ENCODE results near the gene LIPA. TPM values are rescaled to one million over a fixed set of nuclear protein-coding genes. Genes with fewer than 3 reads are reported as not detected.

LIPA gene
- total and polyA plus RNA-seq, 4 donors, result 35.3 to 176 (median 75.9) TPM

- H3K9ac ChIP-seq (ENCODE audit: low read depth in 1 of 2, low read length in 2 of 2), result no peak overlapping the region
- no peak for DNase-seq (ENCODE audit: low spot score)
- H3K4me3 ChIP-seq (ENCODE audit: low read depth in 1 of 3, low read length in 3 of 3), result no peak overlapping the region
- H3K27me3 ChIP-seq (ENCODE audit: control insufficient read depth in 4 of 4, insufficient read depth in 4 of 4, low read length in 3 of 4), result no peaks in the 10 kb centered on the region
- no peak overlapping the region for H3K27ac ChIP-seq (ENCODE audit: low read depth in 1 of 2, low read length in 2 of 2)
- WGBS, result 94% methylated on average over 3 of the region's 3 CpGs
- H3K36me3 ChIP-seq (ENCODE audit: control insufficient read depth in 4 of 4, insufficient read depth in 3 of 4, low read depth in 1 of 4, low read length in 3 of 4), result no peaks in the 10 kb centered on the region
- peaks cover 4 to 13% (median 8%) of the 10 kb centered on the region in 4 donors for H3K4me1 ChIP-seq (ENCODE audit: control insufficient read depth in 4 of 4, insufficient read depth in 4 of 4, low read length in 3 of 4)
- no peaks in the 10 kb centered on the region for H3K9me3 ChIP-seq (ENCODE audit: control insufficient read depth in 4 of 4, low read length in 3 of 4)
- TF ChIP-seq REST (IDR thresholded peaks at IDR 0.05) (no peak), TAF1 (conservative IDR thresholded peaks at IDR 0.05) (no peak), ATF3 (IDR thresholded peaks at IDR 0.05) (no peak), FOXA2 (IDR thresholded peaks at IDR 0.05) (no peak), RXRA (IDR thresholded peaks at IDR 0.05) (no peak), EGR1 (IDR thresholded peaks at IDR 0.05; ENCODE audit: low read depth in 2 of 2) (no peak), YY1 (IDR thresholded peaks at IDR 0.05) (no peak), NR2F2 (IDR thresholded peaks at IDR 0.05) (no peak), GABPA (IDR thresholded peaks at IDR 0.05 in 1 of 2, conservative IDR thresholded peaks at IDR 0.05 in 1 of 2) (no peak), JUND (IDR thresholded peaks at IDR 0.05) (no peak), SP1 (IDR thresholded peaks at IDR 0.05) (no peak), FOXA1 (IDR thresholded peaks at IDR 0.05) (no peak)
Measured at GRCh38 chr10:89280508-89280907, 28.9 kb upstream of the LIPA start.

DNA sequence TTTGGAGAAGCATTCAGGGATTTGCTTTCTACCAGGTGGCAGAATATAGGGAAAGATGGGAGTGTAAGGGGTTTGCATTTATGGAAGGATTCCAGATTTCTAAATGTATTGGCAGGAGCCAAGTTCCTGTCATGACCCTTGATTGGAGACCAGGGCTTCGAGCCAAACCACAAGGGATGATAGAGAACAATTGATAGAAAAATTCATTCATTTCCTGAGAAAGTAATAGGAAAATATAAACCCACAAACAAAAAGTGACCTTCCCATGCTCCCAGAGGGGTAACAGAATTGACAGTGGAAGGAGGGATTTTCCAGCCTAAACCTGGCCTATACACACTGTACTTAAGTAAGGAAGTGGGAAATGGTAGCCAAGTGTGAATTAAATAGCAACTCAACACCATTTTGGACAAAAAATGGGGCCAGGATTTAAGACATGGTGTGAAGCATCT lies 27.9 kb upstream of the LIPA start:
- peak overlapping the region; percentile 63 to 74 for H3K27ac ChIP-seq (ENCODE audit: low read depth in 1 of 2, low read length in 2 of 2)
- 23% methylated on average over 1 of the region's 1 CpG for WGBS
- DNase-seq (ENCODE audit: low spot score), result no peak

GRCh38 chr10:89278900-89279392 lies 27.4 kb upstream of the LIPA start:
- peak overlapping the region; percentile 63 to 74 for H3K27ac ChIP-seq (ENCODE audit: low read depth in 1 of 2, low read length in 2 of 2)
- no peak overlapping the region for H3K4me3 ChIP-seq (ENCODE audit: low read depth in 1 of 3, low read length in 3 of 3)
- H3K9ac ChIP-seq (ENCODE audit: low read depth in 1 of 2, low read length in 2 of 2), result no peak overlapping the region
- H3K36me3 ChIP-seq (ENCODE audit: control insufficient read depth in 4 of 4, insufficient read depth in 3 of 4, low read depth in 1 of 4, low read length in 3 of 4), result no peaks in the 10 kb centered on the region
- TF ChIP-seq REST (IDR thresholded peaks at IDR 0.05), result no peak
- TF ChIP-seq ZBTB33 (IDR thresholded peaks at IDR 0.05), result no peak
- no peak for TF ChIP-seq RAD21 (IDR thresholded peaks at IDR 0.05)
- TF ChIP-seq, protein P1, sequence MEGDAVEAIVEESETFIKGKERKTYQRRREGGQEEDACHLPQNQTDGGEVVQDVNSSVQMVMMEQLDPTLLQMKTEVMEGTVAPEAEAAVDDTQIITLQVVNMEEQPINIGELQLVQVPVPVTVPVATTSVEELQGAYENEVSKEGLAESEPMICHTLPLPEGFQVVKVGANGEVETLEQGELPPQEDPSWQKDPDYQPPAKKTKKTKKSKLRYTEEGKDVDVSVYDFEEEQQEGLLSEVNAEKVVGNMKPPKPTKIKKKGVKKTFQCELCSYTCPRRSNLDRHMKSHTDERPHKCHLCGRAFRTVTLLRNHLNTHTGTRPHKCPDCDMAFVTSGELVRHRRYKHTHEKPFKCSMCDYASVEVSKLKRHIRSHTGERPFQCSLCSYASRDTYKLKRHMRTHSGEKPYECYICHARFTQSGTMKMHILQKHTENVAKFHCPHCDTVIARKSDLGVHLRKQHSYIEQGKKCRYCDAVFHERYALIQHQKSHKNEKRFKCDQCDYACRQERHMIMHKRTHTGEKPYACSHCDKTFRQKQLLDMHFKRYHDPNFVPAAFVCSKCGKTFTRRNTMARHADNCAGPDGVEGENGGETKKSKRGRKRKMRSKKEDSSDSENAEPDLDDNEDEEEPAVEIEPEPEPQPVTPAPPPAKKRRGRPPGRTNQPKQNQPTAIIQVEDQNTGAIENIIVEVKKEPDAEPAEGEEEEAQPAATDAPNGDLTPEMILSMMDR (IDR thresholded peaks at IDR 0.05; ENCODE audit: low read depth, low read length, missing input control), result no peak
- TF ChIP-seq EGR1 (IDR thresholded peaks at IDR 0.05; ENCODE audit: low read depth in 2 of 2), result no peak
- no peak for TF ChIP-seq RXRA (IDR thresholded peaks at IDR 0.05)
- no peak for TF ChIP-seq FOXA1 (IDR thresholded peaks at IDR 0.05)
- TF ChIP-seq JUND (IDR thresholded peaks at IDR 0.05), result no peak
- H3K27me3 ChIP-seq (ENCODE audit: control insufficient read depth in 4 of 4, insufficient read depth in 4 of 4, low read length in 3 of 4), result no peaks in the 10 kb centered on the region
- H3K4me1 ChIP-seq (ENCODE audit: control insufficient read depth in 4 of 4, insufficient read depth in 4 of 4, low read length in 3 of 4), result peaks cover 4 to 13% (median 8%) of the 10 kb centered on the region in 4 donors
- DNase-seq (ENCODE audit: low spot score), result no peak
- no peaks in the 10 kb centered on the region for H3K9me3 ChIP-seq (ENCODE audit: control insufficient read depth in 4 of 4, low read length in 3 of 4)

More for the DNA sequence above, 27.9 kb upstream of the LIPA start:
- Histone ChIP-seq H3K9ac (ENCODE audit: low read depth in 1 of 2, low read length in 2 of 2) (no peak overlapping the region), H3K27me3 (ENCODE audit: control insufficient read depth in 4 of 4, insufficient read depth in 4 of 4, low read length in 3 of 4) (no peaks in the 10 kb centered on the region), H3K9me3 (ENCODE audit: control insufficient read depth in 4 of 4, low read length in 3 of 4) (no peaks in the 10 kb centered on the region), H3K36me3 (ENCODE audit: control insufficient read depth in 4 of 4, insufficient read depth in 3 of 4, low read depth in 1 of 4, low read length in 3 of 4) (no peaks in the 10 kb centered on the region), H3K4me3 (ENCODE audit: low read depth in 1 of 3, low read length in 3 of 3) (no peak overlapping the region), H3K4me1 (ENCODE audit: control insufficient read depth in 4 of 4, insufficient read depth in 4 of 4, low read length in 3 of 4) (peaks cover 4 to 13% (median 8%) of the 10 kb centered on the region in 4 donors)
- TF ChIP-seq RXRA (IDR thresholded peaks at IDR 0.05) (peak in 1 of 2 donors; percentile 13), YY1 (IDR thresholded peaks at IDR 0.05) (peak; percentile 10), EGR1 (IDR thresholded peaks at IDR 0.05; ENCODE audit: low read depth in 2 of 2) (no peak), NR2F2 (IDR thresholded peaks at IDR 0.05) (peak; percentile 11), GABPA (IDR thresholded peaks at IDR 0.05 in 1 of 2, conservative IDR thresholded peaks at IDR 0.05 in 1 of 2) (no peak)
